K562 (cell line): ENCODE results near the gene LPGAT1. TPM values are rescaled to one million over a fixed set of nuclear protein-coding genes. Genes with fewer than 3 reads are reported as not detected.

Experiments used
- ARHGAP35 ChIP-seq: fragments of 450-650 bp; IDR thresholded peaks from 2 replicates; pipeline ENCODE4 v1.6.1; 2018; ENCODE audit not compliant: partially characterized antibody
- BACH1 ChIP-seq: fragments of 200-800 bp; sonication (Bioruptor generic); IDR thresholded peaks from 2 replicates; pipeline ENCODE4 v1.6.1; 2016; ENCODE audit warnings: missing genetic modification characterization, missing compliant biosample characterization
- DMBX1 ChIP-seq: fragments of 250-450 bp; sonication (Bioruptor Pico); IDR thresholded peaks from 2 replicates; pipeline ENCODE4 v1.8.0; 2022; ENCODE audit warnings: inconsistent platforms, mild to moderate bottlenecking, moderate library complexity, borderline replicate concordance
- HMG20B ChIP-seq: fragments of 250-450 bp; sonication (Bioruptor Pico); IDR thresholded peaks from 2 replicates; pipeline ENCODE4 v1.5.0; 2021; ENCODE audit warnings: mild to moderate bottlenecking
- KLF16 ChIP-seq: IDR thresholded peaks from 2 replicates; pipeline ENCODE4 v1.6.1; 2016; ENCODE audit warnings: antibody characterized with exemption
- MAFK ChIP-seq: IDR thresholded peaks from 2 replicates; pipeline ENCODE4 v1.6.1; 2011; ENCODE audit warnings: low read length, improper control_type of control experiment
- NCOA1 ChIP-seq: fragments of 450-650 bp; IDR thresholded peaks from 2 replicates; pipeline ENCODE4 v1.6.1; 2016; ENCODE audit warnings: low read depth
- NFIX ChIP-seq: fragments of 250-450 bp; sonication (Bioruptor Pico); IDR thresholded peaks from 2 replicates; pipeline ENCODE4 v1.4.0; 2020; ENCODE audit warnings: low read depth, mild to moderate bottlenecking, moderate library complexity
- NFYB ChIP-seq: IDR thresholded peaks from 2 replicates; pipeline ENCODE4 v1.6.1; 2011; ENCODE audit warnings: mild to moderate bottlenecking, moderate library complexity; ENCODE audit not compliant: insufficient read length; ENCODE audit errors: extremely low read depth
- NR1H2 ChIP-seq: sonication (generic); formaldehyde crosslinking; IDR thresholded peaks from 2 replicates; pipeline ENCODE4 v1.4.0; 2020; ENCODE audit warnings: mild to moderate bottlenecking, missing genetic modification reagents
- TCF7L2 ChIP-seq: fragments of 150-350 bp; IDR thresholded peaks from 2 replicates; pipeline ENCODE4 v1.6.1; 2016; ENCODE audit warnings: low read depth, mild to moderate bottlenecking, low read length, moderate library complexity
- TEAD2 ChIP-seq: fragments of 450-650 bp; IDR thresholded peaks from 2 replicates; pipeline ENCODE4 v1.6.1; 2016; ENCODE audit warnings: missing genetic modification characterization, control low read depth, missing compliant biosample characterization
- ZBTB33 ChIP-seq: sonication (generic); formaldehyde crosslinking; IDR thresholded peaks from 2 replicates; pipeline ENCODE4 v1.8.1; 2023; ENCODE audit warnings: mild to moderate bottlenecking, missing genetic modification reagents
- ZNF224 ChIP-seq: sonication (generic); formaldehyde crosslinking; IDR thresholded peaks from 2 replicates; pipeline ENCODE4 v1.8.0; 2022; ENCODE audit warnings: mild to moderate bottlenecking, missing genetic modification reagents
- ZNF318 ChIP-seq, 2 experiments: fragments of 450-650 bp; IDR thresholded peaks; 2 replicates each; pipeline ENCODE4 v1.6.1; 2016; ENCODE audit warnings: mild to moderate bottlenecking in 2 of 2, borderline replicate concordance in 1 of 2, low read depth in 1 of 2, moderate library complexity in 1 of 2
- ZNF354B ChIP-seq: fragments of 250-450 bp; sonication (Bioruptor Pico); IDR thresholded peaks from 2 replicates; pipeline ENCODE4 v1.4.0; 2020
- ZNF561 ChIP-seq: fragments of 450-650 bp; formaldehyde crosslinking; conservative IDR thresholded peaks from 2 replicates; pipeline ENCODE4 v1.4.0; 2020; ENCODE audit warnings: mild to moderate bottlenecking, moderate library complexity
- ZNF589 ChIP-seq: fragments of 200-800 bp; sonication (Bioruptor generic); IDR thresholded peaks from 2 replicates; pipeline ENCODE4 v1.6.1; 2016; ENCODE audit warnings: low read depth, missing genetic modification characterization, missing compliant biosample characterization
- polyA plus RNA-seq, 8 experiments: library from polyadenylated mRNA; depleted of rRNA in 4 of 8; stranded (reverse) in 5 of 8; unstranded in 3 of 8; fragments of >200 nt; fragmentation: Nextera tagmentation in 2 of 8; fragmentation: Illumina TruSeq in 1 of 8; extraction: Ambion mirVana in 2 of 8; extraction: Trizol in 1 of 8; gene quantifications; 2 replicates each; pipeline versions ENCODE4 v1.2.1 to v1.2.3, GENCODE V29; 2011 to 2014; ENCODE audit warnings: inconsistent platforms in 1 of 8, missing spikeins in 1 of 8
- total RNA-seq, 7 experiments: library from RNA; depleted of rRNA in 6 of 7; stranded (reverse); fragments of >200 nt in 6 of 7; fragmentation: Illumina TruSeq in 2 of 7; extraction: Trizol in 2 of 7; gene quantifications; 2 replicates each; pipeline versions ENCODE4 v1.2.1 to v1.2.3, GENCODE V29; 2011 to 2021; ENCODE audit warnings: low replicate concordance in 1 of 7

Gene LPGAT1
- total and polyA plus RNA-seq, 9 of the 15 experiments (the other 6 are each of a cell fraction or from before 2014, with no cell fraction given): 5.7 to 31.4 (median 16.3) TPM

- no peak for TF ChIP-seq ZNF318 (IDR thresholded peaks at IDR 0.05; ENCODE audit: borderline replicate concordance in 1 of 2, low read depth in 1 of 2)
- no peak for TF ChIP-seq NFIX (CRISPR knock-in tag)
- TF ChIP-seq MAFK: peak; percentile 1; the same call in 1 of the 2 replicates
- TF ChIP-seq BACH1: peak; percentile 54; the same call in 1 of the 2 replicates
- 0 out of 2 replicates have a peak, but pooled peaks have one; percentile 72 for TF ChIP-seq ZNF224 (CRISPR knock-in tag)
- peak; percentile 44; the same call in 1 of the 2 replicates for TF ChIP-seq ZBTB33 (CRISPR knock-in tag)
- TF ChIP-seq ARHGAP35: no peak
- no peak for TF ChIP-seq TEAD2 (tag)
- 0 out of 2 replicates have a peak, but pooled peaks have one; percentile 56 for TF ChIP-seq NR1H2
- TF ChIP-seq KLF16: peak; percentile 86
- TF ChIP-seq NFYB: no peak
- TF ChIP-seq DMBX1: peak; percentile 68; the same call in 1 of the 2 replicates
- TF ChIP-seq ZNF589: peak; percentile 50; the same call in 1 of the 2 replicates
- no peak for TF ChIP-seq ZNF561 (CRISPR knock-in tag)
- no peak for TF ChIP-seq TCF7L2
- peak; percentile 69 for TF ChIP-seq NCOA1
- no peak for TF ChIP-seq HMG20B
- no peak for TF ChIP-seq ZNF354B (CRISPR knock-in tag)
These were observed 108.0 kb downstream of the LPGAT1 start (continued) for GRCh38 chr1:211722277-211723175.
